Mesothelial cell of epicardium (in vitro differentiated cells): Measurements from ENCODE around the gene ADAMTS9. TPM values are rescaled to one million over a fixed set of nuclear protein-coding genes. Genes with fewer than 3 reads are reported as not detected.

Experiments
- DNase-seq, 2 experiments: peaks; one replicate each; pipeline ENCODE4 v3.0.0; 2021; ENCODE audit warnings: low spot score in 2 of 2; ENCODE audit not compliant: unreplicated experiment in 2 of 2
- H3K27ac Mint-ChIP-seq: 2 replicates; pipeline ENCODE4 v1.8.0; 2021; ENCODE audit warnings: mixed read lengths
- H3K27me3 Mint-ChIP-seq: 2 replicates; pipeline ENCODE4 v1.8.0; 2021; ENCODE audit warnings: low read depth, mixed read lengths
- H3K36me3 Mint-ChIP-seq: 2 replicates; pipeline ENCODE4 v1.8.0; 2021; ENCODE audit warnings: mixed read lengths
- H3K4me1 Mint-ChIP-seq: 2 replicates; pipeline ENCODE4 v1.8.0; 2021; ENCODE audit warnings: mixed read lengths
- H3K4me3 Mint-ChIP-seq: 2 replicates; pipeline ENCODE4 v1.8.0; 2021; ENCODE audit warnings: mild to moderate bottlenecking, moderate library complexity, mixed read lengths
- H3K9me3 Mint-ChIP-seq: 2 replicates; pipeline ENCODE4 v1.8.0; 2021; ENCODE audit warnings: mixed read lengths
- total RNA-seq: library from RNA; stranded (reverse); gene quantifications from 3 replicates; pipeline ENCODE4 v1.2.1, GENCODE V29; 2021
- TF ChIP-seq, protein P1 (sequence below): fragments of 200-600 bp; sonication (generic); IDR thresholded peaks from one replicate; pipeline ENCODE4 v1.5.0; 2021; ENCODE audit warnings: antibody characterized with exemption; ENCODE audit not compliant: unreplicated experiment

ADAMTS9 gene
- total RNA-seq, 1 donor from 2014 or later = 127 TPM

DNA sequence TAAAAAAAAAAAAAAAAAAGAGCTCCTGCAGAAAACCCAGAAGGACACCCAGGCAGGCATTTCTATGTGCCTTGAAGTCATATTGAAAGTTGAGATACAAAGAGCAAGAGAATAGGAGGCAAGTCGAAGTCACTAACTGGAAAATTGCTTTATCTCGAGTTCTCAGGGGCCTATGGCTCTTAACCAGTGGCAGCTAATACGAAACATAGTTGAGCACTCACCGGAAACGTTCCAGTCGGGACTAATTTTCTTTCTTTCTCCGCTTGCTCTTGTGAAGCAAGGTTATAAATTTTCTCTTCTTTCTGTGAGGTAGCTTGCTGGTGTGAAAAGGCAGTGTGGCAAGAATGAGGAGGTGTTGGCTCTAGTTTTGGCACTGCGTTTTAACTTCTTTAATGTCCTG is 181.5 kb downstream of the ADAMTS9 start:
- Mint-ChIP-seq H3K27me3 (no peaks in the 10 kb centered on the region), H3K36me3 (no peaks in the 10 kb centered on the region), H3K9me3 (peaks cover 9% of the 10 kb centered on the region), H3K4me1 (peaks cover 8% of the 10 kb centered on the region), H3K4me3 (no peak overlapping the region), H3K27ac (no peak overlapping the region)
- no peak for DNase-seq
- TF ChIP-seq, protein P1, sequence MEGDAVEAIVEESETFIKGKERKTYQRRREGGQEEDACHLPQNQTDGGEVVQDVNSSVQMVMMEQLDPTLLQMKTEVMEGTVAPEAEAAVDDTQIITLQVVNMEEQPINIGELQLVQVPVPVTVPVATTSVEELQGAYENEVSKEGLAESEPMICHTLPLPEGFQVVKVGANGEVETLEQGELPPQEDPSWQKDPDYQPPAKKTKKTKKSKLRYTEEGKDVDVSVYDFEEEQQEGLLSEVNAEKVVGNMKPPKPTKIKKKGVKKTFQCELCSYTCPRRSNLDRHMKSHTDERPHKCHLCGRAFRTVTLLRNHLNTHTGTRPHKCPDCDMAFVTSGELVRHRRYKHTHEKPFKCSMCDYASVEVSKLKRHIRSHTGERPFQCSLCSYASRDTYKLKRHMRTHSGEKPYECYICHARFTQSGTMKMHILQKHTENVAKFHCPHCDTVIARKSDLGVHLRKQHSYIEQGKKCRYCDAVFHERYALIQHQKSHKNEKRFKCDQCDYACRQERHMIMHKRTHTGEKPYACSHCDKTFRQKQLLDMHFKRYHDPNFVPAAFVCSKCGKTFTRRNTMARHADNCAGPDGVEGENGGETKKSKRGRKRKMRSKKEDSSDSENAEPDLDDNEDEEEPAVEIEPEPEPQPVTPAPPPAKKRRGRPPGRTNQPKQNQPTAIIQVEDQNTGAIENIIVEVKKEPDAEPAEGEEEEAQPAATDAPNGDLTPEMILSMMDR = no peak

DNA sequence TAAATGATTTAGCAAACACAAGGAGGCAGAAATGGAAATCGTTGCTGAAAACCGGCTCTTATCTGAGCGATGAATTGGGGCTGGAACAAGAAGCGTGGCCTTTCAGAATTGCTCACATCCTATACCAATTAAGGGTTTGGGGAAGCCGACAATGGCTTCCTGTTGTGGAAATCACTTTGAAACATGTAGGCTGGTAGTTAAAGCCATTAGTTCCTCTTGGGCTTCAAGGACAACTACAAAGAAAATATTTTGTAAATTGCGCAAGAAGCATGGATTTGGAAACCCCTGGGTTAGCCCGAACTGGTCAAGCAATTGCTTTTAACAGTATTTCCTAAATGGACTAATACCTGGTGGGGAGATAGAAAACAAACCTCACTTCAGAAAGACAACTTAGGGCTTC is 182.4 kb downstream of the ADAMTS9 start:
- DNase-seq = no peak
- H3K27me3 Mint-ChIP-seq = no peaks in the 10 kb centered on the region
- TF ChIP-seq, protein P1 = no peak
- no peaks in the 10 kb centered on the region for H3K36me3 Mint-ChIP-seq
- H3K9me3 Mint-ChIP-seq = peaks cover 9% of the 10 kb centered on the region
- no peak overlapping the region for H3K4me3 Mint-ChIP-seq
- H3K27ac Mint-ChIP-seq = no peak overlapping the region
- peaks cover 11% of the 10 kb centered on the region for H3K4me1 Mint-ChIP-seq

DNA sequence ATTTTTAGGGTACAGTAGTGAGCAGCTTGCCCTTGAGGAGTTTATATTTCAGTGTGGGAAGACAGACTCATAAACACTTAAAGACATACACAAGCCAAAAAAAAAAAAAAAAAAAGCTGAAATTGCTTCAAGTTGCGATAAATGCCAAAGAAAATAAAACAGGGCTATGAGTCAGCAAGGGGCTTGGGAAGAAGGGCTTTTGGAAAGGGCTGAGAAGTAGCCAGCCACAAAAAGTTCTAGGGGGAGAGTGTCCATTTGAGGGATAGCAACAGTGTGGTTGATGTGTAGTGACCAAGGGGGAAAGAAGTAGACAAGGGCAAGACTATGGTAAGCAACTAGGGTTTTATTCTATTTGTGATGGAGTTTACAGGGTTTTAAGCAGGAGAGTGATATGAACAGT is 185.5 kb downstream of the ADAMTS9 start:
- H3K4me3 Mint-ChIP-seq = no peak overlapping the region
- DNase-seq = no peak
- H3K36me3 Mint-ChIP-seq = no peaks in the 10 kb centered on the region
- H3K27me3 Mint-ChIP-seq = no peaks in the 10 kb centered on the region
- peaks cover 11% of the 10 kb centered on the region for H3K4me1 Mint-ChIP-seq
- no peak overlapping the region for H3K27ac Mint-ChIP-seq
- TF ChIP-seq, protein P1 = no peak
- peaks cover 5% of the 10 kb centered on the region for H3K9me3 Mint-ChIP-seq

DNA sequence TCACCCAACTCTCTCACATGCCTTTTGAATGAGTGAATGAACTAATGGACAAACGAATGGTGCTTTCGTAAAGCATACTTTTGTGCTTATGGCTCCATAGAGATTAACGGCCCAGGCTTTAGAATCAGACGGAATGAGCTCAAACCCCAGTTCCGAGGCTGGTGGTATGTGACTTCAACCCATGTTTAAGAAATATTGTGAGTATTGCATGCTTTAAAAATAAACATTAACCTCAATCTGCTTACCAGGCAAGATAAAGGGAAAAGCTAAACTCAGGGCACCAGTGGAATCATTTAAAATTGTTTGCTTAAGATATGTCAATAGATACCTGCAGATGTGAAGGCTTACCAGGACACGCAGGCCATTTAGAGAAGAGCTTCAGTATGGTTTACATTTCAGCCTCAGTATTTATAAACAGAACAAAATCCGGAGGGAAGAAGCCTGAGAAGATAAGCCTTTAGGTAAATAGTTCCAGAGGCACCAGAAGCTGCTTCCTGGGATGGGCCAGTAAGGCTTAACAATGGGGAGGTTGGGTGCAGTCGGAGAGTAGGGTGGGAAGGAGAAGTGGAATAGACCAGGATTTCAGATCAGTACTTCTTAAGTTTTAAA is 186.4 kb downstream of the ADAMTS9 start:
- TF ChIP-seq, protein P1 = no peak
- Mint-ChIP-seq H3K36me3 (no peaks in the 10 kb centered on the region), H3K27me3 (no peaks in the 10 kb centered on the region), H3K27ac (peak overlapping the region; percentile 39), H3K9me3 (peaks cover 5% of the 10 kb centered on the region), H3K4me1 (peaks cover 11% of the 10 kb centered on the region), H3K4me3 (no peak overlapping the region)
- DNase-seq = no peak

DNA sequence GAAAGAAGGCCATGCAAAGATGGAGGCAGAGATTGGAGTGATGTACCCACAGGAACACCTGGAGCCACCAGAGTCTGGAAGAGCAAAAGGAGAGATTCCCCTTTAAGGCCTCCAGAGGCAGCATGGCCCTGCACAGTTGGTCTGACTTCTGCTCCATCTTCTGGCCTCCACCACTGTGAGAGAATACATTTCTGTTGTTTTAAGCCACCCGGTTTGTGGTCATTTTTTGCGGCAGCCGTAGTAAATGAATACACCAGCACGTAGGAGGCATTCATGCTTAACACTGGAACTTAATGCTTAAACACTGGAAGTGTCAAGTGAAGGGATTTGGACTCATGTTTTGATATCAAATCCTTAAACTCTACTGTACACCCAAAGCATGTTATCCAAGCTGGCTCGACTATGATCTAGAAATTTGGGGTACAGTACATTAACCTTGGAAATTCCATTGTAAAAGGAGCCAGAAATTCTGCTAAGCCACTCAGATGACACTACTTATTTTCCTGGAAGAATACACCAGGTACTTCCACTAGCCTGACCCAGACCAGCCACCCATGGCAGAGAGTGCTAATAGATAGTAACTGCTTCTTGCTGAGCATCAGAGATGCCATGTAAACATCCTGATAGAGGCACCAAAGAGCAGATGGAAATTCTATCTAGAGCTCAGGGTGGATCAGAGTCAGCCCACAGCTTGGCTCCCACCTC is 190.9 kb downstream of the ADAMTS9 start:
- TF ChIP-seq, protein P1 = no peak
- Mint-ChIP-seq H3K4me1 (peaks cover 18% of the 10 kb centered on the region), H3K27ac (no peak overlapping the region), H3K9me3 (no peaks in the 10 kb centered on the region), H3K27me3 (peaks cover 2% of the 10 kb centered on the region), H3K4me3 (no peak overlapping the region), H3K36me3 (no peaks in the 10 kb centered on the region)
- DNase-seq = no peak
